ENCODE results near the gene GRAMD2B. TPM values are rescaled to one million over a fixed set of nuclear protein-coding genes. Genes with fewer than 3 reads are reported as not detected.

The GRAMD2B gene
- total RNA-seq, 1 experiment from 2014 or later: 33.6 TPM

DNA sequence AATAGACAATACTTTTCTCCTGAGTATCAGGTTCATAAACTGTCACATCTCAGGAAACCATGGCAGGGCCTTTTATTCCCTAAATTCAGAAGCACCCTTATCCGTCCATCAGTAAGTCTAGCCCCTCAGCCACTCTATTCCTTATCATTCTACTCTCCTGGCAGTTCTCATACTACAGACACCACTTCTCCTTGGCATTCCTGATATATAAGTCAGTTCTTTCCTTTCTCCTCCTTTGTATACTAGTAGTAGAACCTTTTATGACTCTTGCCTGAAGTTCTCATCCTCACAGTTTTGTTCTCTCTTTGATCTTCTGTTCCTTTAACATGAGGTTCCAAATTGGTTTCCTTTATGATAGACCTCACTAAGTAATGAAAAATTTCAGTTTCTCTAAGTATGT, 29.3 kb downstream of the GRAMD2B start:
- Histone ChIP-seq H3K27me3 (ENCODE audit: low read length) (no peaks in the 10 kb centered on the region), H3F3A (ENCODE audit: low read length, unreplicated experiment) (no peaks in the 10 kb centered on the region), H3K36me3 (ENCODE audit: low read depth, low read length) (peaks cover 2% of the 10 kb centered on the region), H3K4me3 (ENCODE audit: low read length) (no peak overlapping the region), H3K4me2 (ENCODE audit: low read length) (no peak overlapping the region), H3K9ac (ENCODE audit: low read length) (no peak overlapping the region), H3K9me3 (ENCODE audit: low read length) (no peaks in the 10 kb centered on the region), H2AFZ (ENCODE audit: low read length) (no peak overlapping the region), H3K9me2 (replicated peaks; ENCODE audit: low read length) (no peaks in the 10 kb centered on the region), H3K27ac (ENCODE audit: low read length) (no peak overlapping the region), H4K20me1 (ENCODE audit: low read length) (no peaks in the 10 kb centered on the region), H3K4me1 (ENCODE audit: insufficient read depth, low read length) (peaks cover 19% of the 10 kb centered on the region), H3K79me2 (ENCODE audit: low read length) (peaks cover 43% of the 10 kb centered on the region)
- ATAC-seq (no peak), DNase-seq (no peak)
- no TSS peak for BruUV-seq (replicated peaks)
- intact Hi-C loops (cut with micrococcal nuclease): no loop called here
- CTCF ChIA-PET: no interaction called here
- TF ChIP-seq, protein P1, sequence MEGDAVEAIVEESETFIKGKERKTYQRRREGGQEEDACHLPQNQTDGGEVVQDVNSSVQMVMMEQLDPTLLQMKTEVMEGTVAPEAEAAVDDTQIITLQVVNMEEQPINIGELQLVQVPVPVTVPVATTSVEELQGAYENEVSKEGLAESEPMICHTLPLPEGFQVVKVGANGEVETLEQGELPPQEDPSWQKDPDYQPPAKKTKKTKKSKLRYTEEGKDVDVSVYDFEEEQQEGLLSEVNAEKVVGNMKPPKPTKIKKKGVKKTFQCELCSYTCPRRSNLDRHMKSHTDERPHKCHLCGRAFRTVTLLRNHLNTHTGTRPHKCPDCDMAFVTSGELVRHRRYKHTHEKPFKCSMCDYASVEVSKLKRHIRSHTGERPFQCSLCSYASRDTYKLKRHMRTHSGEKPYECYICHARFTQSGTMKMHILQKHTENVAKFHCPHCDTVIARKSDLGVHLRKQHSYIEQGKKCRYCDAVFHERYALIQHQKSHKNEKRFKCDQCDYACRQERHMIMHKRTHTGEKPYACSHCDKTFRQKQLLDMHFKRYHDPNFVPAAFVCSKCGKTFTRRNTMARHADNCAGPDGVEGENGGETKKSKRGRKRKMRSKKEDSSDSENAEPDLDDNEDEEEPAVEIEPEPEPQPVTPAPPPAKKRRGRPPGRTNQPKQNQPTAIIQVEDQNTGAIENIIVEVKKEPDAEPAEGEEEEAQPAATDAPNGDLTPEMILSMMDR (conservative IDR thresholded peaks at IDR 0.05; ENCODE audit: low read depth, low read length): no peak
- TF ChIP-seq EZH2 (IDR thresholded peaks at IDR 0.05; ENCODE audit: low read length, unreplicated experiment) (no peak), EZH2phosphoT487 (IDR thresholded peaks at IDR 0.05; ENCODE audit: borderline replicate concordance, low read length) (no peak)
- POLR2A ChIA-PET (ENCODE audit: unreplicated experiment): no interaction called here

DNA sequence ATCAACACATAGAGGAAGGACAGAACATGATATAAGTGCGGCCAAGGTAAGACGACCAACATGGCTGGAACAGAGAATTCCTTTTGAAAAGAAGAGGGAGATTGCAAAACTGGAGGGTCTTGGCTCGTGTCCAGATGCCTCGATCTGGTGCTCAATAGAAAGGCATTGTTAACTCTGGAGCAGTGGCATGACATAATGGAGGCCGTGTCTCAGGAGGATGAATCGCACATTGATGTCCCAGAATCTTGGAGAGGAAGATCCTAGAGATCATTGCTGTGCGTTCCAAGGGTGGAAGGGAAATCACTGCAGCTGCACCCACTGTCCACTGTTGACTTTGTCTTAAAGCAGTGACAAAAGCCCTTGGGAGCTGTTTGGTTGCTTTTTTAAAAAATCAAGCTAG, 30.9 kb downstream of the GRAMD2B start:
- H3K4me3 ChIP-seq (ENCODE audit: low read length): no peak overlapping the region
- H3K9me2 ChIP-seq (replicated peaks; ENCODE audit: low read length): no peaks in the 10 kb centered on the region
- TF ChIP-seq EZH2phosphoT487 (IDR thresholded peaks at IDR 0.05; ENCODE audit: borderline replicate concordance, low read length) (no peak), EZH2 (IDR thresholded peaks at IDR 0.05; ENCODE audit: low read length, unreplicated experiment) (no peak)
- TF ChIP-seq, protein P1 (conservative IDR thresholded peaks at IDR 0.05; ENCODE audit: low read depth, low read length): no peak
- ChIA-PET POLR2A (ENCODE audit: unreplicated experiment) (no interaction called here), CTCF (no interaction called here)
- intact Hi-C loops (cut with micrococcal nuclease): no loop called here
- ATAC-seq (no peak), DNase-seq (no peak)
- no peak overlapping the region for H2AFZ ChIP-seq (ENCODE audit: low read length)
- peaks cover 2% of the 10 kb centered on the region for H3K36me3 ChIP-seq (ENCODE audit: low read depth, low read length)
- no peak overlapping the region for H3K9ac ChIP-seq (ENCODE audit: low read length)
- no peaks in the 10 kb centered on the region for H4K20me1 ChIP-seq (ENCODE audit: low read length)
- H3K4me2 ChIP-seq (ENCODE audit: low read length): no peak overlapping the region
- no TSS peak for BruUV-seq (replicated peaks)
- H3K27ac ChIP-seq (ENCODE audit: low read length): no peak overlapping the region
- no peaks in the 10 kb centered on the region for H3K9me3 ChIP-seq (ENCODE audit: low read length)
- H3K79me2 ChIP-seq (ENCODE audit: low read length): peaks cover 36% of the 10 kb centered on the region
- no peaks in the 10 kb centered on the region for H3F3A ChIP-seq (ENCODE audit: low read length, unreplicated experiment)
- H3K4me1 ChIP-seq (ENCODE audit: insufficient read depth, low read length): peaks cover 12% of the 10 kb centered on the region
- H3K27me3 ChIP-seq (ENCODE audit: low read length): no peaks in the 10 kb centered on the region

DNA sequence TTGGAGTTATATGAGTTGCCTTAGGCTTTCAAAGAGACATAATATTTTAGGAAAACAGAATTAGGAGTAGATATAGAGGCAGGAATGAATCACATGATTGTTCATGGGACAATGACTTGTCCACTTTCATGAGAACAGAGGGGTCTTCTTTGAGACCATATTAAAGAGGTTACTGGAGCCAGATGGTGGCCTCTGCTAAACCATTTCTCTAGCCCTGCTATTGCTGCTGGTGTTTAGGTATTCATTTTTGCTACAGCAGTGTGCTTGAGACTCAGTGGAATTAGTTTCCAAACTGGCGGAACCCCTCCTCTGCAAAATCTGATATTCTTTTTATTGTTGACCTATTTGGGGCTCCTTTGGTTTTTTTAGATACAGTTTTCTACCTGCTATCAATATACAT, 31.3 kb downstream of the GRAMD2B start:
- POLR2A ChIA-PET (ENCODE audit: unreplicated experiment): no interaction called here
- H3K9me2 ChIP-seq (replicated peaks; ENCODE audit: low read length): no peaks in the 10 kb centered on the region
- CTCF ChIA-PET: no interaction called here
- intact Hi-C loops (cut with micrococcal nuclease): no loop called here
- H4K20me1 ChIP-seq (ENCODE audit: low read length): no peaks in the 10 kb centered on the region
- no peak overlapping the region for H3K9ac ChIP-seq (ENCODE audit: low read length)
- H3K4me2 ChIP-seq (ENCODE audit: low read length): no peak overlapping the region
- ATAC-seq (no peak), DNase-seq (no peak)
- no peak overlapping the region for H3K4me3 ChIP-seq (ENCODE audit: low read length)
- H3K4me1 ChIP-seq (ENCODE audit: insufficient read depth, low read length): peaks cover 8% of the 10 kb centered on the region
- no peak overlapping the region for H2AFZ ChIP-seq (ENCODE audit: low read length)
- no TSS peak for BruUV-seq (replicated peaks)
- H3F3A ChIP-seq (ENCODE audit: low read length, unreplicated experiment): no peaks in the 10 kb centered on the region
- no peaks in the 10 kb centered on the region for H3K9me3 ChIP-seq (ENCODE audit: low read length)
- TF ChIP-seq, protein P1 (conservative IDR thresholded peaks at IDR 0.05; ENCODE audit: low read depth, low read length): no peak
- TF ChIP-seq EZH2phosphoT487 (IDR thresholded peaks at IDR 0.05; ENCODE audit: borderline replicate concordance, low read length): no peak
- no peak for TF ChIP-seq EZH2 (IDR thresholded peaks at IDR 0.05; ENCODE audit: low read length, unreplicated experiment)
- H3K79me2 ChIP-seq (ENCODE audit: low read length): peaks cover 36% of the 10 kb centered on the region
- no peaks in the 10 kb centered on the region for H3K27me3 ChIP-seq (ENCODE audit: low read length)
- peaks cover 2% of the 10 kb centered on the region for H3K36me3 ChIP-seq (ENCODE audit: low read depth, low read length)
- no peak overlapping the region for H3K27ac ChIP-seq (ENCODE audit: low read length)
